ENCODE data around the gene SLC7A1.

DNA sequence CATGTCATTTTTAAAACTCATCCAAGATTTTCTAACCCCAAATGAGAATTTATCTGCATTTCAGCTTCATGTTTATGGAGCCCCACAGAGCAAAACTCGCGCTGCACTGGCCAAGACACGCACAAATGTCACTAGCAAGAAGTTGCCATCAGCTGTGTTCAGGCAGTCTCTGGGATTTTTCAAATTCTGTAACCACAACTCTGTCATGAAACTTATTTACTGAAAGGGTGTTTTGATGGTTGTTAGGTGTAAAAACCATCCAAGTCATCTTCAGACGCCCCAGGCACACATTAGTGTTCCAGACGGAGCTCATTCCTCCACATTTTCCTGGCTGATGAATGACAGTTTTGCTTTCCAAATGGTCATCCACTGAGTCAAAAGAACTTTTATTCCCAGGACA is 63.4 kb downstream of the SLC7A1 start:
- TF ChIP-seq ZMYM4 (CRISPR knock-in tag; IDR thresholded peaks at IDR 0.05) (no peak), ZNF562 (CRISPR knock-in tag; IDR thresholded peaks at IDR 0.05; ENCODE audit: borderline replicate concordance) (no peak)
- TF ChIP-seq, protein P1, sequence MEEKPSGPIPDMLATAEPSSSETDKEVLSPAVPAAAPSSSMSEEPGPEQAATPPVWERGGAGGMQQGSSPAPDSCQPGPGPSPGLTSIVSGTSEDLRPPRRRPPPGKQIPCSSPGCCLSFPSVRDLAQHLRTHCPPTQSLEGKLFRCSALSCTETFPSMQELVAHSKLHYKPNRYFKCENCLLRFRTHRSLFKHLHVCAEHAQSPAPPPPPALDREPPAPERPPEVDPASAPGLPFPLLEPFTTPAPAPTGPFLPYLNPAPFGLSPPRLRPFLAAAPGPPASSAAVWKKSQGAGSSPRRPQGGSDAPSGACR (CRISPR knock-in tag; IDR thresholded peaks at IDR 0.05) = no peak
